ENCODE results near the gene TNFRSF13B. TPM values are rescaled to one million over a fixed set of nuclear protein-coding genes. Genes with fewer than 3 reads are reported as not detected.

TNFRSF13B gene
- total RNA-seq, 1 donor from 2014 or later, result 342 TPM

- POLR2A ChIA-PET, result interaction anchor here (0.8 to 1.9 kb wide), 3 partner anchors 25 to 44 kb away, joined by 4 to 11 read pairs (median 4); no protein-coding TSS in a partner anchor
- DNase-seq, result no peak
- Mint-ChIP-seq H3K27ac (peak overlapping the region; percentile 63), H3K27me3 (no peaks in the 10 kb centered on the region), H3K36me3 (ENCODE audit: low read depth) (peaks cover 91% of the 10 kb centered on the region), H3K4me1 (peaks cover 58% of the 10 kb centered on the region), H3K4me3 (no peak overlapping the region), H3K9me3 (peaks cover 10% of the 10 kb centered on the region)
- ATAC-seq (ENCODE audit: low read depth), result no peak
- TF ChIP-seq, protein P1, sequence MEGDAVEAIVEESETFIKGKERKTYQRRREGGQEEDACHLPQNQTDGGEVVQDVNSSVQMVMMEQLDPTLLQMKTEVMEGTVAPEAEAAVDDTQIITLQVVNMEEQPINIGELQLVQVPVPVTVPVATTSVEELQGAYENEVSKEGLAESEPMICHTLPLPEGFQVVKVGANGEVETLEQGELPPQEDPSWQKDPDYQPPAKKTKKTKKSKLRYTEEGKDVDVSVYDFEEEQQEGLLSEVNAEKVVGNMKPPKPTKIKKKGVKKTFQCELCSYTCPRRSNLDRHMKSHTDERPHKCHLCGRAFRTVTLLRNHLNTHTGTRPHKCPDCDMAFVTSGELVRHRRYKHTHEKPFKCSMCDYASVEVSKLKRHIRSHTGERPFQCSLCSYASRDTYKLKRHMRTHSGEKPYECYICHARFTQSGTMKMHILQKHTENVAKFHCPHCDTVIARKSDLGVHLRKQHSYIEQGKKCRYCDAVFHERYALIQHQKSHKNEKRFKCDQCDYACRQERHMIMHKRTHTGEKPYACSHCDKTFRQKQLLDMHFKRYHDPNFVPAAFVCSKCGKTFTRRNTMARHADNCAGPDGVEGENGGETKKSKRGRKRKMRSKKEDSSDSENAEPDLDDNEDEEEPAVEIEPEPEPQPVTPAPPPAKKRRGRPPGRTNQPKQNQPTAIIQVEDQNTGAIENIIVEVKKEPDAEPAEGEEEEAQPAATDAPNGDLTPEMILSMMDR (IDR thresholded peaks at IDR 0.05), result no peak
- intact Hi-C loops (cut with micrococcal nuclease), result no loop called here
- CTCF ChIA-PET, result interaction anchor here (1.2 to 1.4 kb wide), 3 partner anchors 24 to 47 kb away, joined by 3 to 4 read pairs (median 4); no protein-coding TSS in a partner anchor
Measured at GRCh38 chr17:16944334-16945135, 27.4 kb downstream of the TNFRSF13B start.

GRCh38 chr17:16943541-16944333 is 28.2 kb downstream of the TNFRSF13B start:
- ATAC-seq (ENCODE audit: low read depth), result no peak
- Mint-ChIP-seq H3K36me3 (ENCODE audit: low read depth) (peaks cover 91% of the 10 kb centered on the region), H3K27ac (peak overlapping the region; percentile 63), H3K4me3 (no peak overlapping the region), H3K9me3 (peaks cover 7% of the 10 kb centered on the region), H3K27me3 (no peaks in the 10 kb centered on the region), H3K4me1 (peaks cover 62% of the 10 kb centered on the region)
- ChIA-PET CTCF (interaction anchor here (1.2 kb wide), 1 partner anchor 48 kb away, joined by 4 read pairs; no protein-coding TSS in a partner anchor), POLR2A (interaction anchor here (0.6 to 0.9 kb wide), 3 partner anchors 23 to 37 kb away, joined by 4 to 9 read pairs (median 7); no protein-coding TSS in a partner anchor)
- intact Hi-C loops (cut with micrococcal nuclease), result no loop called here
- TF ChIP-seq, protein P1 (IDR thresholded peaks at IDR 0.05), result no peak
- DNase-seq, result no peak

- H3K36me3 Mint-ChIP-seq (ENCODE audit: low read depth), result peaks cover 90% of the 10 kb centered on the region
- DNase-seq (no peak), ATAC-seq (ENCODE audit: low read depth) (no peak)
- peaks cover 4% of the 10 kb centered on the region for H3K9me3 Mint-ChIP-seq
- H3K4me3 Mint-ChIP-seq, result no peak overlapping the region
- POLR2A ChIA-PET, result interaction anchor here (0.9 kb wide), 1 partner anchor 33 kb away, joined by 9 read pairs; no protein-coding TSS in a partner anchor
- peak overlapping the region; percentile 56 for H3K27ac Mint-ChIP-seq
- CTCF ChIA-PET, result no interaction called here
- intact Hi-C loops (cut with micrococcal nuclease), result no loop called here
- H3K4me1 Mint-ChIP-seq, result peaks cover 56% of the 10 kb centered on the region
- no peaks in the 10 kb centered on the region for H3K27me3 Mint-ChIP-seq
- TF ChIP-seq, protein P1 (IDR thresholded peaks at IDR 0.05), result no peak
Measured at GRCh38 chr17:16943032-16943352, 28.9 kb downstream of the TNFRSF13B start.

- ATAC-seq (ENCODE audit: low read depth), result no peak
- H3K36me3 Mint-ChIP-seq (ENCODE audit: low read depth), result peaks cover 90% of the 10 kb centered on the region
- no peak for DNase-seq
- peaks cover 50% of the 10 kb centered on the region for H3K4me1 Mint-ChIP-seq
- no peaks in the 10 kb centered on the region for H3K27me3 Mint-ChIP-seq
- no peak overlapping the region for H3K4me3 Mint-ChIP-seq
- H3K9me3 Mint-ChIP-seq, result no peaks in the 10 kb centered on the region
- ChIA-PET POLR2A (interaction anchor here (0.9 kb wide), 1 partner anchor 34 kb away, joined by 9 read pairs; no protein-coding TSS in a partner anchor), CTCF (no interaction called here)
- TF ChIP-seq, protein P1 (IDR thresholded peaks at IDR 0.05), result no peak
- intact Hi-C loops (cut with micrococcal nuclease), result no loop called here
- H3K27ac Mint-ChIP-seq, result peak overlapping the region; percentile 56
Measured at GRCh38 chr17:16942141-16943031, 29.5 kb downstream of the TNFRSF13B start.
